GM12864 (cell line): ENCODE results near the gene KIAA0232.

Experiments
- DNase-seq: peaks from one replicate; pipeline ENCODE4 v3.0.0-alpha.2; 2011; ENCODE audit warnings: low read depth
- H3K4me3 ChIP-seq: 2 replicates; pipeline ENCODE4 v1.5.1; 2011; ENCODE audit warnings: mild to moderate bottlenecking, low read depth, low read length, control low read depth
- TF ChIP-seq, protein P1 (sequence below): IDR thresholded peaks from 2 replicates; pipeline ENCODE4 v1.5.1; 2011; ENCODE audit warnings: low read depth, mild to moderate bottlenecking, moderate library complexity, low read length, control low read depth, inconsistent platforms; ENCODE audit errors: missing control alignments

The KIAA0232 gene

DNA sequence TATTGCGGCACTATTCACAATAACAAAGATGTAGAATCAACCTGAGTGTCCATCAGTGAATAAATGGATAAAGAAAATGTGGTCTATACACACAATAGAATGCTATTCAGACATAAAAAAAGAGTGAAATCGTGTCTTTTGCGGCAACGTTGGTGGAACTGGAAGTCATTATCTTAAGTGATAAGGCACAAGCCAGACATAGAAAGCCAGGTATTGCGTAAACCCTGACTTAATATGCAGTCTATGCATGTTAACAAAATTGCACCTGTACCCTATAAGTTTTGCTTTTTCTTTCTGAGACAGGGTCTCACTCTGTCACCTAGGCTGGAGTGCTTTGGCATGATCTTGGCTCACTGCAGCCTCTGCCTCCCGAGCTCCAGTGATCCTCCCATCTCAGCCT is 28.6 kb downstream of the KIAA0232 start:
- no peak for DNase-seq
- TF ChIP-seq, protein P1, sequence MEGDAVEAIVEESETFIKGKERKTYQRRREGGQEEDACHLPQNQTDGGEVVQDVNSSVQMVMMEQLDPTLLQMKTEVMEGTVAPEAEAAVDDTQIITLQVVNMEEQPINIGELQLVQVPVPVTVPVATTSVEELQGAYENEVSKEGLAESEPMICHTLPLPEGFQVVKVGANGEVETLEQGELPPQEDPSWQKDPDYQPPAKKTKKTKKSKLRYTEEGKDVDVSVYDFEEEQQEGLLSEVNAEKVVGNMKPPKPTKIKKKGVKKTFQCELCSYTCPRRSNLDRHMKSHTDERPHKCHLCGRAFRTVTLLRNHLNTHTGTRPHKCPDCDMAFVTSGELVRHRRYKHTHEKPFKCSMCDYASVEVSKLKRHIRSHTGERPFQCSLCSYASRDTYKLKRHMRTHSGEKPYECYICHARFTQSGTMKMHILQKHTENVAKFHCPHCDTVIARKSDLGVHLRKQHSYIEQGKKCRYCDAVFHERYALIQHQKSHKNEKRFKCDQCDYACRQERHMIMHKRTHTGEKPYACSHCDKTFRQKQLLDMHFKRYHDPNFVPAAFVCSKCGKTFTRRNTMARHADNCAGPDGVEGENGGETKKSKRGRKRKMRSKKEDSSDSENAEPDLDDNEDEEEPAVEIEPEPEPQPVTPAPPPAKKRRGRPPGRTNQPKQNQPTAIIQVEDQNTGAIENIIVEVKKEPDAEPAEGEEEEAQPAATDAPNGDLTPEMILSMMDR = no peak
- H3K4me3 ChIP-seq = no peak overlapping the region

DNA sequence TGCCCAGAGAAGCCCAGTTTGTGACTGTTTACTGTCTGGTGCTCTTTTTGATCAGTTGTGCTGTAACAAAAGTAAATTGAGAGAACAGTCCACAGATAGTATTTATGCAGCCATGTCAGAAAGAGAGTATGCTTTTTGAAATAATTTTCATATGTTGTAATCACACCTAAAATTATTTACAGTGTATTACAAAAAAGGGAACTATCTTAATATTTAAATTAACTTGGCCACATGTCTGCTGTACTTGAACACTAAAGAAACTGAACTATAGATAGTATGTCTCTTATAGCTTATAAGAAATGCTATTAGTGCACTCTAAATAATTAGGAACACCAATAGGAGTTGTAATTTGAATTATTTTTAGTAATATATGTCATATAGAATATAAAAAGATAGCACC is 30.2 kb downstream of the KIAA0232 start:
- TF ChIP-seq, protein P1 = no peak
- H3K4me3 ChIP-seq = no peak overlapping the region
- no peak for DNase-seq

DNA sequence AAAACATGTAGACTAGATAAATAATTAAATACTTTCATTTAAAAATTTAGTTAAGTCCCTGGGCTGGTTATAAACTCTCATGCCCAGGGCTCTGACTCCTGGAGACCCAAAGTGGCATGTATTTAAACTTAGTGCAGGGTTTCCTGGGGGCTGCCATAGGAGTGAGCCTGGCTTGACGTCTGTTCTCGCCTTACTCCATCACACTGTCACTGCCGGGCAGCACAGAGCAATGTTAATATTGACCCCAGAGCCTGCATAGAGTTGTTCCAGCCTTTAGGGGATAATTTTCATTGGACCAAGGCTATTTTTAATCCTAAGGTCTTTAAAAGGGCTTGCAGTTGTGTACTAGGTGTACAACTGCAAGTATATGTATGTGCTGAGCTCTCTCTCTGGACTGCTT is 31.2 kb downstream of the KIAA0232 start:
- no peak overlapping the region for H3K4me3 ChIP-seq
- DNase-seq = no peak

DNA sequence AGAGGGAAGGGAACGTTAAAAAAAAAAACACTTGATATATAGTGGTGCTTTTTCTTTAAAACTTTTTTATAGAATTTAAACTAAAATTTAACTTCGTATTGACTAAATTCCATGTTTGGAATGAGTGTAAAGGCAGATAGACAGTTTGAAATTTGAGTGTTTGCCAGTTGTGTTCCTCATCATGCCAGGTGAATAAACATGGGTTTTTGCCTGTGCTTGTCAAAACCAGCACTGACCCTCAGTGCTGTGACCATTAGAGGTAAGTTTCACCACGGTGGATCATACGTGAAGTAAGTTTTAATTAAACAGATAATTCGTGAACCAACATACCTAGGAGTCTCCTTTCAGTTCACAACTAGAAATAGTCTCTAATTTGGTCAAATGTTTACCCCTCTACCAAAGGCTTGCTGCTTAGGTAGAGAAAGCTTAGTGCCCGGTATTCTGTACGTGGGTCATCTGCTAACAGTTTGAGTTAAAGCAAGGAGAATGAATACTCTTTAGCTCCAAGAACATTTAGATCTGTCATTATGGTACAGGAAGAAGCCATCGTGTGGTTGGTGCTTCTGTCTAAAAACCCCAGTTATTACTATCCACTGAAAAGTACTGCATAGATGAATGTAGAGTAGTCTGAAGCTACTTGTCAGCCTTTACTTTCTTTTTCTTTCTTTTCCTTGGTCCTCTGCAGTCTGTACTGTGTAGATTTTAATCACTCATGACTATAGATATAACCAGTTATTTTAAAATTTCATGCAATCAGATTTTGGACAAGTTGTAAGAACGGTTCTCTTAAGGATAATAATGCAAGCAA is 32.7 kb downstream of the KIAA0232 start:
- no peak for DNase-seq
- TF ChIP-seq, protein P1 = no peak
- H3K4me3 ChIP-seq = no peak overlapping the region

More for the DNA sequence above, 31.2 kb downstream of the KIAA0232 start:
- TF ChIP-seq, protein P1 = no peak

DNA sequence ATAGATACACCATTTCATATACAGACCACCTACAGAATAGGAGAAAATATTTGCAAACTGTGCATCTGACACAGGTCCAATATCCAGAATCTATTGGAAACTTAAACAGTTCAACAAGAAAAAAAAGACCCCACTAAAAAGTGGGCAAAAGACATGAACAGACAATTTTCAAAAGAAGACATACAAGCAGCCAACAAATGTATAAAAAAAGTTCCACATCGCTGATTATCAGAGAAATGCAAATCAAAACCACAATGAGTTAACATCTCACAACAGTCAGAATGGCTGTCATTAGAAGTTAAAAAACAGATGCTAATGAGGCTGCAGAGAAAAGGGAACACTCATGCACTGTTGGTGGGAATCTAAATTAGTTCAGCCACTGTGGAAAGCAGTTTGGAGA is 36.8 kb downstream of the KIAA0232 start:
- DNase-seq = no peak
- TF ChIP-seq, protein P1 = no peak
- no peak overlapping the region for H3K4me3 ChIP-seq

DNA sequence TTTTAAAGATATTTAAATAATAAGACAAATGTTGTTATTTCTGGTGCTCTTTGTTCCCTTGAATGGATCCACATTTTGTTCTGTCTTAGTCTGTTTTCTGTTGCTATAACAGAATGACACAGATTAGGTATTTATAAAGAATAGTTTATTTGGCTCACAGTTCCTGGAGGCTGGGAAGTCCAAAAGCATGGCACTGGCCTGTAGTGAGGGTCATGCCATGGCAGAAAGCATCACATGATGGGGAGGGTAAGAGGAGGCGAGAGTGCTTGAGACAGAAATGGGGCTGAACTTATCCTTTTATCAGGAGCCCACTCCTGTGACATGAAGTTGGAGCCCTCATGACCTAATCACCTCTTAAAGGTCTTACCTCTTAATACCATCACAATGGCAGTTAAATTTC is 38.2 kb downstream of the KIAA0232 start:
- H3K4me3 ChIP-seq = no peak overlapping the region
- TF ChIP-seq, protein P1 = no peak
- DNase-seq = no peak

DNA sequence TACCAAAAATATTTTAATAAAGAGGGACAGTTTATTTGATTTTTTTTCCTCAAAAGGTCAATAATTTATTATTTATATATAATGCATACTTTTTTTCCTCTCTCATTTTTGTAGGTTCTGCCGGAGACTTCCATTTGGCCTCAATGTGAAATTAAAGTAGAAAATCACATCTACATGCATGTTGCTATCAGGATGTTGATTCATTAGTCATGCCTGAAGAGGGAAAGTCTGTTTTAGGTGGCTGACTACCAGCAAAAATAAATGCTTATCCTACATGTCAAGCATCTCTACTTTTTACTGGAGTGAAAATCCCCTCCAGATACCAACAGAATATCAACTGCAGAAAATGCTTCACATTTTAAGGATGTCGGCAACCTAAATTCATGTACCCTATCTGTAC is 41.5 kb downstream of the KIAA0232 start:
- no peak overlapping the region for H3K4me3 ChIP-seq
- TF ChIP-seq, protein P1 = no peak
- no peak for DNase-seq
